Retinal pigment epithelial cell (primary cell): ENCODE measurements around the gene COG6.
A peak's percentile ranks its signal among the peaks of the same experiment; 100 is the strongest.

Source experiments
- DNase-seq: peaks from one replicate; pipeline ENCODE4 v3.0.0-alpha.2; 2010; ENCODE audit warnings: low read depth
- H3K4me3 ChIP-seq: 2 replicates; pipeline ENCODE4 v1.5.1; 2011; ENCODE audit warnings: mild to moderate bottlenecking, low read length, control low read depth, moderate library complexity
- TF ChIP-seq, protein P1 (sequence below): conservative IDR thresholded peaks from 2 replicates; pipeline ENCODE4 v1.5.1; 2011; ENCODE audit warnings: low read depth, low read length, control low read depth, inconsistent platforms

The COG6 gene

DNA sequence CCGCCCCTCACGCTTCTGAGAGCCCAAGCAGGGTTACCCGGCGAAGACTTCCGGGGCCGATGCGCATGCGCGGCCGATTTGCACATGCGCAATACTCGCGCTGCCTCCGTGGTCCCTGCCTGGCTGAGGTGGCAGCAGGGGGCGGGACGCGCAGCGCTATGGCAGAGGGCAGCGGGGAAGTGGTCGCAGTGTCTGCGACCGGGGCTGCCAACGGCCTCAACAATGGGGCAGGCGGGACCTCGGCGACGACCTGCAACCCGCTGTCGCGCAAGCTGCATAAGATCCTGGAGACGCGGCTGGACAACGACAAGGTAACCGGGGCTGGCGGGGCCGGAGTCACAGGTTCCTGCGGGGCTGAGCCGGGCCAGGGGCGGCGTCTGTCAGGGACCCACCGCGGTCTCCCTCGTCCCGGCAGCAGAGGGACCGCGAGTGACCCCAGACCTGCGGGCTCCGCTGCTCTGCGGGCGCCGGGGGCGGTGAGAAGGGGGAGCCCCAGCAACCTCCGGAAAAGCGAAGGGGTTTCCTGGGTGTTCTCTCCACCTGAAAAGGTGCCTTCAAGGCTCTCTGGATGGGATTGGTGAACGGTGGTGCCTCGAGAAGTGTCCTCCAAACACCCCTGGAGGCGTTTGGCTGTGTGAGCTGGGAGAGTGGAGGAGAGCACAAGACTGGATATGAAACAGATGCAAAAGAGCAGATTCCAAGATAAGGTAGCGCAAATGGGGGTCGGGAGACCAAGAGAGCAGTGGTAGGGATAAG lies at the start of gene COG6:
COG6 (plus strand) TSS at position 94 of the 756 bp plus-strand sequence; CDS start at position 159, 65 bp downstream.
- peak within 1 kb of the TSS; percentile 94 for H3K4me3 ChIP-seq
- TF ChIP-seq, protein P1, sequence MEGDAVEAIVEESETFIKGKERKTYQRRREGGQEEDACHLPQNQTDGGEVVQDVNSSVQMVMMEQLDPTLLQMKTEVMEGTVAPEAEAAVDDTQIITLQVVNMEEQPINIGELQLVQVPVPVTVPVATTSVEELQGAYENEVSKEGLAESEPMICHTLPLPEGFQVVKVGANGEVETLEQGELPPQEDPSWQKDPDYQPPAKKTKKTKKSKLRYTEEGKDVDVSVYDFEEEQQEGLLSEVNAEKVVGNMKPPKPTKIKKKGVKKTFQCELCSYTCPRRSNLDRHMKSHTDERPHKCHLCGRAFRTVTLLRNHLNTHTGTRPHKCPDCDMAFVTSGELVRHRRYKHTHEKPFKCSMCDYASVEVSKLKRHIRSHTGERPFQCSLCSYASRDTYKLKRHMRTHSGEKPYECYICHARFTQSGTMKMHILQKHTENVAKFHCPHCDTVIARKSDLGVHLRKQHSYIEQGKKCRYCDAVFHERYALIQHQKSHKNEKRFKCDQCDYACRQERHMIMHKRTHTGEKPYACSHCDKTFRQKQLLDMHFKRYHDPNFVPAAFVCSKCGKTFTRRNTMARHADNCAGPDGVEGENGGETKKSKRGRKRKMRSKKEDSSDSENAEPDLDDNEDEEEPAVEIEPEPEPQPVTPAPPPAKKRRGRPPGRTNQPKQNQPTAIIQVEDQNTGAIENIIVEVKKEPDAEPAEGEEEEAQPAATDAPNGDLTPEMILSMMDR, result peak; percentile 8

DNA sequence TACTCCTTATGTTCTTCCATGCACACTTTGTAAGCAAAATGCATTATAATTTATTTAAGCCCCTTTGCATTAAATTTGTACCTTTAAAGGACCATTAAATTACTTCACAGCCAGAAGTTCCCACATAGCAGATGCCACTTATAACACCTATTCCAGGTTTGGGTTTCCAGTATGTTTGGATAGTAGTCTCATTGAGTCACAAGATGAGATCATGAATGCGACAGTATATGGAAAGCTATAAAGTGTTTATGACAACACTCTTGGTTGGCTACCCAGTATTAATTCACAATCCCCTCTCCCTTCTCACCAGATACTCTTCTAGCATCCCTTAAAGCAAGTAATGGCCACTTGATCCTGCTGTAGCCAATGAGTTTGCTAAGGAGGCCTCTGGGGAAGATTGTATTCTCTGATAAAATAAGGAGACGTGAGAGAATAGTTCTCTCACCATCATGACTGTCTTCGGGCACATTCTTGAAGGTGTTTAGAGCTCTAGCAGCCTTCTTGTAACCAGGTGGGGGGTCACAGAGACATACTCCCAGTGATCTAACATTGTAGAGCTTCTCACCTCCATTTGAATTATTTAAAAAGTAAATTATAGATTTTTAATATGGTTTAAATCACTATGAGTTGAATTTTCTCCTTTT lies 49.7 kb upstream of the COG6 start:
- no peak overlapping the region for H3K4me3 ChIP-seq
- TF ChIP-seq, protein P1, result no peak
- DNase-seq, result no peak

More for the DNA sequence above, at the start of gene COG6:
- DNase-seq, result peak; percentile 42

DNA sequence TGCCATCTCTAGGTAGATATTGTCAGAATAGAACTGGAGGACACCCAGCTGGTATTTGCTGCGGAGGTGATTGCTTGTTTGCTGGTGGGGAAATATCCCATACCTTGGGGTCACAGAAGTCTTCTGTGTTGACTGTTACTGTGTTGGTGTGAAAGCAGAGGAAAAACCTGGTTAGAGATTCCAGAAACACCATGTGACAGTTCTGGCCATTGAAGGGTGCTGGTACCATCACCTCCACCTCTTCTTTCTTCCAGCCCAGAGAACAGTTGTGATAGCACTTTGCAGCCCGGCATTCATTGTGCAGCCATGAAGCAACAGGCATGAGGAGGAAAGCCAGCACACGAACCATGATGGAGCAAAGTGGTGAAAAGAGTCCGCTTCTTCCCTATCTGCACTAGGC lies 47.6 kb upstream of the COG6 start:
- DNase-seq, result no peak
- TF ChIP-seq, protein P1, result no peak
- no peak overlapping the region for H3K4me3 ChIP-seq

DNA sequence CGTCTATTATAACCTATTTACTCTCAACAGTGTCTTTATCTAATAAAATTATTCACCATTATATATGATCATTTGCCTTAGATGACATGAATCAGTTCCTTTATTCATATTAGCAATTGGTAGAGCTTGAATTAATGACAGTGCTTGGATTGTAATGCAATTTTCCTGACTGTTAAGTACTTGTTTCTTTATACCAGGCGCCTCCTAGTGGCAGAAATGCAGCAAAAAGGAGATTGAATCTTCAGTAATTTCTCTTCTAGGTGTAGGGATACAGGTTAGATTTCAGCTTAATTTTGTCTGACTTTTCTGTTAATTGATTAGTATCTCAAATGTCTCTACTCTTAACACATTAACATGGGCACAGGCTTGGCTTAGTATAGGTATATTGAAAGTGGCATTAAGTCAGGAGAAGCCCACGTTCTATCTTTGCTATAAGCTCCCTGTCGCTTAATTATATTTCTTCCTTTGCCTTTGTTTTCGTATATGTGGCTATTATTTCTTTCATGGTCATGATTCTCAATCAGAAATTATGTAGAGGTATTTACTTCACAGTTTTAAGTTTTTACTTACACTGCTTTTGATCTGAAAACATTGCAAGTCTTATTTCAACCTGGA lies 43.3 kb upstream of the COG6 start:
- no peak overlapping the region for H3K4me3 ChIP-seq
- peak; percentile 44 for DNase-seq
- TF ChIP-seq, protein P1, result peak; percentile 79

DNA sequence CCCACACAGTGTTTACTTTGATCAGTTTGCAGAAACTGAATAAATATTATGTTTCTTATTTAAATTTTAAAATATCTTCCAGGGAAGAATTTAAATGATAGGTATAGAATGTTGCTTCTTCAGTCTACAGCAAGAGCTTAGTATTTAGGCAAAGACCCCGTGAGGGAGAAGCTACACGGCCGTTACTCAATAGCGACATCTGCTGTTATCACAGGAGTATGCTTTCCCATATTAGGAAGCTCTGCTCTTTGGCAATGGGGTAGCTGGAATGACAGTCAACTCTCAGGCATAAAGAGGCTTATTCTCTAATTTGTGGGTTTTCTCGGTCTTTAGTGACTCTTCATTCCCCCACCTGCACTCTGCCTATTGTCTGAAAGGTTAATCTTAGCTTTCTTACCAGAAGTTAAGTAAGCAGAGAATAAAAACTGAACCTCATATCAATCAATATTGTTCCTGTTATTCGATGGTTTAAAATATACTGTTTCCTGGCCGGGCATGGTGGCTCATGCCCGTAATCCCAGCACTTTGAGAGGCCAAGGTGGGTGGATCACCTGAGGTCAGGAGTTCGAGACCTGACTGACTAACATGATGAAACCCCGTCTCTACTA lies 39.3 kb upstream of the COG6 start:
- TF ChIP-seq, protein P1, result peak; percentile 97
- DNase-seq, result no peak
- H3K4me3 ChIP-seq, result no peak overlapping the region

DNA sequence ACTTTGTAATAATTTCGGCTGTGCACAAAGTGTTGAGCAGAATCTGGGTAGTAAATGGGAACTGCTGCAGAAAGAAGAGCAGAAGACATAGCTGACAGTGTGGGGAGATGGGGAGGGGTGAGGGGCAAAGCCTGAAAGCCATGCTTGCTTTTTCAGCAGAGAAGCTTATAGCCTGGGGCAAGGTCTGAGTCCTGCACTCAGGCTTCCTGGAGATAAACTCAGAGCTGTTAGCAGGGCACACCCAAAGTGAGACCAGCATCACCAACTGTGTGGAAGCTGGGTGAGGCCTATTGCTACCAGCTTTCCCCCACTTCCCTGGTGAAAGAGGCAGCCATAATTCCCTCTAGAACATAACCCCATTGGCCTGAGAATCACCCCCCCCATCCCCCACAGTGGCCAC lies 36.9 kb upstream of the COG6 start:
- DNase-seq, result no peak
- TF ChIP-seq, protein P1, result no peak
- no peak overlapping the region for H3K4me3 ChIP-seq
